B cell (primary cell): ENCODE data around the gene NME7. TPM values are rescaled to one million over a fixed set of nuclear protein-coding genes. Genes with fewer than 3 reads are reported as not detected.

Experiments
- ATAC-seq: fragments of 200-7000 bp; cut with Tn5 transposase; one replicate; pipeline ENCODE4 v1.10.0; 2021; ENCODE audit warnings: low read depth, mild to moderate bottlenecking, moderate number of reproducible peaks, moderate library complexity
- CTCF ChIA-PET: fragments of 350-600 bp; sonication (Branson Sonifier 250); formaldehyde crosslinking; loops from one replicate; lab custom pipeline; 2021; ENCODE audit warnings: antibody characterized with exemption, inconsistent platforms; lab: Charles Lee
- POLR2A ChIA-PET: fragments of 350-600 bp; sonication (Branson Sonifier 250); formaldehyde crosslinking; loops from one replicate; lab custom pipeline; 2021; ENCODE audit warnings: antibody characterized with exemption; lab: Charles Lee
- DNase-seq: peaks from one replicate; pipeline ENCODE4 v3.0.0; 2013
- H2AFZ ChIP-seq: 2 replicates; pipeline ENCODE4 v1.6.1; 2012; ENCODE audit warnings: mild to moderate bottlenecking, low read depth, low read length; ENCODE audit not compliant: insufficient read depth, poor library complexity, severe bottlenecking
- H3K27ac ChIP-seq, 2 donors: 1 replicate in 1 of 2; 2 replicates in 1 of 2; pipeline ENCODE4 v1.5.1; 2012 to 2013; ENCODE audit warnings: low read length in 2 of 2, mild to moderate bottlenecking in 2 of 2, moderate library complexity in 1 of 2
- H3K27me3 ChIP-seq, 4 experiments: fragments of 200-600 bp in 1 of 4; sonication (generic) in 1 of 4; replicated peaks in 1 of 4; 1 replicate in 2 of 4; 2 replicates in 2 of 4; pipeline versions ENCODE4 v1.6.1 to v1.7.0; 2013 to 2016; ENCODE audit warnings: low read length in 3 of 4, mild to moderate bottlenecking in 2 of 4, mixed read lengths in 1 of 4, moderate library complexity in 1 of 4; ENCODE audit not compliant: insufficient read depth in 4 of 4, control insufficient read depth in 3 of 4; ENCODE audit errors: control extremely low read depth in 1 of 4
- H3K36me3 ChIP-seq, 2 experiments: replicated peaks in 1 of 2; 1 replicate in 1 of 2; 2 replicates in 1 of 2; pipeline versions ENCODE4 v1.6.1 to v1.7.1; 2013; ENCODE audit warnings: low read length in 1 of 2; ENCODE audit not compliant: insufficient read depth in 2 of 2, control insufficient read depth in 1 of 2; ENCODE audit errors: control extremely low read depth in 1 of 2, extremely low read depth in 1 of 2
- H3K4me1 ChIP-seq, 2 donors: fragments of 200-600 bp in 1 of 2; sonication (generic) in 1 of 2; 1 replicate in 1 of 2; 2 replicates in 1 of 2; pipeline versions ENCODE4 v1.5.1 to v1.6.1; 2013 to 2017; ENCODE audit warnings: low read length in 2 of 2; ENCODE audit not compliant: control insufficient read depth in 2 of 2, insufficient read depth in 2 of 2
- H3K4me2 ChIP-seq: replicated peaks from 2 replicates; pipeline ENCODE3; 2012; ENCODE audit warnings: mild to moderate bottlenecking, low read depth, low read length; ENCODE audit not compliant: poor library complexity, severe bottlenecking
- H3K4me3 ChIP-seq, 5 experiments: fragments of 200-600 bp in 1 of 5; sonication (generic) in 1 of 5; 1 replicate in 3 of 5; 2 replicates in 2 of 5; pipeline versions ENCODE4 v1.5.1 to v1.7.0; 2011 to 2016; ENCODE audit warnings: low read length in 4 of 5, mild to moderate bottlenecking in 4 of 5, low read depth in 2 of 5, control low read depth in 1 of 5, moderate library complexity in 1 of 5; ENCODE audit not compliant: insufficient read depth in 1 of 5; ENCODE audit errors: control extremely low read depth in 1 of 5, extremely low read depth in 1 of 5
- H3K79me2 ChIP-seq: fragments of 200-600 bp; sonication (generic); one replicate; pipeline ENCODE4 v1.6.0; 2016; ENCODE audit warnings: low read length; ENCODE audit not compliant: control insufficient read depth, insufficient read depth
- H3K9ac ChIP-seq: fragments of 200-600 bp; sonication (generic); 2 replicates; pipeline ENCODE4 v1.6.1; 2017; ENCODE audit warnings: mild to moderate bottlenecking, low read length, moderate library complexity
- H3K9me3 ChIP-seq, 3 donors: one replicate each; pipeline versions ENCODE4 v1.6.1 to v1.7.1; 2013; ENCODE audit warnings: low read length in 2 of 3; ENCODE audit not compliant: control insufficient read depth in 2 of 3, insufficient read depth in 1 of 3; ENCODE audit errors: control extremely low read depth in 1 of 3
- H4K20me1 ChIP-seq: 2 replicates; pipeline ENCODE4 v1.6.0; 2012; ENCODE audit warnings: mild to moderate bottlenecking, low read length; ENCODE audit not compliant: insufficient read depth, control insufficient read depth, poor library complexity, severe bottlenecking
- H3K27ac Mint-ChIP-seq: one replicate; pipeline ENCODE4 v1.8.0; 2021; ENCODE audit warnings: mixed read lengths
- H3K27me3 Mint-ChIP-seq: one replicate; pipeline ENCODE4 v1.8.0; 2021; ENCODE audit warnings: mixed read lengths
- H3K4me1 Mint-ChIP-seq: one replicate; pipeline ENCODE4 v1.8.0; 2021; ENCODE audit warnings: mixed read lengths
- H3K4me3 Mint-ChIP-seq: one replicate; pipeline ENCODE4 v1.8.0; 2021; ENCODE audit warnings: mixed read lengths
- H3K9me3 Mint-ChIP-seq: one replicate; pipeline ENCODE4 v1.8.0; 2022; ENCODE audit warnings: mixed read lengths; ENCODE audit not compliant: insufficient read depth
- CTCF ChIP-seq: fragments of 200-600 bp; IDR thresholded peaks from one replicate; pipeline ENCODE4 v1.8.0; 2022; ENCODE audit warnings: antibody characterized with exemption, mild to moderate bottlenecking
- EZH2 ChIP-seq: IDR thresholded peaks from 2 replicates; pipeline ENCODE4 v1.6.1; 2012; ENCODE audit warnings: borderline replicate concordance, low read depth, mild to moderate bottlenecking, moderate library complexity, low read length; ENCODE audit not compliant: insufficient read depth, poor library complexity, severe bottlenecking
- WGBS: methylation state at CpG from one replicate; pipeline ENCODE4 v1.1.5; 2013; ENCODE audit warnings: missing lambda C conversion rate; ENCODE audit not compliant: insufficient coverage; 5-methylcytosine and 5-hydroxymethylcytosine counted together
- intact Hi-C: fragments of 100-400 bp; cut with micrococcal nuclease; formaldehyde crosslinking; loops from one replicate; pipeline ENCODE4 v1.10.0; 2022
- polyA plus RNA-seq: library from polyadenylated mRNA; depleted of rRNA; stranded (reverse); fragments of >200 nt; gene quantifications from 2 replicates; pipeline ENCODE4 v1.2.3, GENCODE V29; 2012
- total RNA-seq, 2 donors: library from RNA; stranded (reverse); fragments of 120-200 nt in 1 of 2; gene quantifications; 1 replicate in 1 of 2; 2 replicates in 1 of 2; pipeline versions ENCODE4 v1.2.3 to v1.2.4, GENCODE V29; 2013 to 2022

The NME7 gene
- total and polyA plus RNA-seq, 2 donors (not counting 1 experiment from before 2014, with no cell fraction given) = 3.3 to 14.3 TPM

GRCh38 chr1:169196161-169196560 lies 171.4 kb downstream of the NME7 start:
- Histone ChIP-seq H3K9ac (no peak overlapping the region), H3K4me1 (no peaks in the 10 kb centered on the region), H3K4me3 (no peak overlapping the region), H4K20me1 (no peaks in the 10 kb centered on the region), H3K27ac (no peak overlapping the region), H2AFZ (no peak overlapping the region), H3K9me3 (peaks cover 0 to 1% (median 0%) of the 10 kb centered on the region in 3 donors), H3K36me3 (no peaks in the 10 kb centered on the region), H3K79me2 (no peaks in the 10 kb centered on the region), H3K4me2 (no peak overlapping the region), H3K27me3 (no peaks in the 10 kb centered on the region)
- no peak overlapping the region for H3K4me3 Mint-ChIP-seq
- 90% methylated on average over 2 of the region's 3 CpGs for WGBS
- no peak overlapping the region for H3K27ac Mint-ChIP-seq
- ATAC-seq = no peak
- no peaks in the 10 kb centered on the region for H3K4me1 Mint-ChIP-seq
- intact Hi-C loops = no loop called here
- H3K27me3 Mint-ChIP-seq = no peaks in the 10 kb centered on the region
- ChIA-PET POLR2A (no interaction called here), CTCF (no interaction called here)
- no peak for TF ChIP-seq CTCF
- no peak for TF ChIP-seq EZH2
- no peak for DNase-seq
- H3K9me3 Mint-ChIP-seq = no peaks in the 10 kb centered on the region

GRCh38 chr1:169193191-169193850 lies 174.3 kb downstream of the NME7 start:
- Histone ChIP-seq H3K36me3 (no peaks in the 10 kb centered on the region), H3K4me2 (no peak overlapping the region), H3K4me3 (no peak overlapping the region), H3K27ac (no peak overlapping the region), H2AFZ (no peak overlapping the region), H3K9me3 (peaks cover 0 to 1% (median 0%) of the 10 kb centered on the region in 3 donors), H3K27me3 (no peaks in the 10 kb centered on the region), H3K9ac (no peak overlapping the region), H3K79me2 (no peaks in the 10 kb centered on the region), H4K20me1 (no peaks in the 10 kb centered on the region), H3K4me1 (no peaks in the 10 kb centered on the region)
- Mint-ChIP-seq H3K27ac (no peak overlapping the region), H3K4me3 (no peak overlapping the region), H3K27me3 (no peaks in the 10 kb centered on the region), H3K4me1 (no peaks in the 10 kb centered on the region), H3K9me3 (no peaks in the 10 kb centered on the region)
- intact Hi-C loops = no loop called here
- WGBS = no CpG with 5 or more reads among the region's 4 CpGs
- no peak for DNase-seq
- ChIA-PET CTCF (no interaction called here), POLR2A (no interaction called here)
- ATAC-seq = no peak
- TF ChIP-seq CTCF (no peak), EZH2 (no peak)
